NCI-H1105 (cell line): Measurements from ENCODE around the gene VAV1.

Experiments
- DNase-seq: peaks from one replicate; lab custom pipeline; 2025; lab: John Stamatoyannopoulos, UW

Gene VAV1

GRCh38 chr19:6772028-6772865, at the start of gene VAV1:
VAV1 (plus strand) TSS chr19:6772708; CDS start chr19:6772808, 100 bp downstream.
- no peak for DNase-seq

GRCh38 chr19:6723108-6723618, 49.3 kb upstream of the VAV1 start:
- DNase-seq = no peak

GRCh38 chr19:6723738-6724137, 48.8 kb upstream of the VAV1 start:
- no peak for DNase-seq

GRCh38 chr19:6724631-6725492, 47.6 kb upstream of the VAV1 start:
- DNase-seq = no peak

- no peak for DNase-seq
Observed at GRCh38 chr19:6725513-6726231, 46.8 kb upstream of the VAV1 start.

- no peak for DNase-seq
Observed at GRCh38 chr19:6728346-6728745, 44.2 kb upstream of the VAV1 start.

GRCh38 chr19:6729573-6730152, 42.8 kb upstream of the VAV1 start:
- no peak for DNase-seq

GRCh38 chr19:6730153-6730804, 42.2 kb upstream of the VAV1 start:
- DNase-seq = no peak

- no peak for DNase-seq
Observed at GRCh38 chr19:6730941-6731670, 41.4 kb upstream of the VAV1 start.

GRCh38 chr19:6731822-6732221, 40.7 kb upstream of the VAV1 start:
- DNase-seq = no peak

- DNase-seq = no peak
Observed at GRCh38 chr19:6732803-6733337, 39.6 kb upstream of the VAV1 start.

GRCh38 chr19:6733338-6734095, 39.0 kb upstream of the VAV1 start:
- DNase-seq = no peak

- no peak for DNase-seq
Observed at GRCh38 chr19:6734096-6734696, 38.3 kb upstream of the VAV1 start.

- no peak for DNase-seq
Observed at GRCh38 chr19:6735181-6735911, 37.2 kb upstream of the VAV1 start.

- no peak for DNase-seq
Observed at GRCh38 chr19:6736169-6736916, 36.2 kb upstream of the VAV1 start.

GRCh38 chr19:6736917-6737283, 35.6 kb upstream of the VAV1 start:
- no peak for DNase-seq

- peak; percentile 99 for DNase-seq
Observed at GRCh38 chr19:6737284-6737872, 35.1 kb upstream of the VAV1 start, which contains the start of gene GPR108. GPR108 (minus strand) TSS chr19:6737580; CDS start chr19:6737576, 4 bp downstream.
